Measurements from ENCODE around the gene CACNA1C.
"Not testable (repeated sequence)": the region's sequence is repeated elsewhere in the genome, so short reads cannot be mapped to it uniquely, and the experiment has no call there.

GRCh38 chr12:2742037-2742436, 689.2 kb downstream of the CACNA1C start:
- TF ChIP-seq MAX (IDR thresholded peaks at IDR 0.05; ENCODE audit: low read depth); CTCF (IDR thresholded peaks at IDR 0.05); FOXJ3 (CRISPR knock-in tag; IDR thresholded peaks at IDR 0.05); YY1 (IDR thresholded peaks at IDR 0.05; ENCODE audit: low read depth); POLR2AphosphoS5 (IDR thresholded peaks at IDR 0.05; ENCODE audit: low read depth, low read length): not testable (repeated sequence)
